IMR-90 (cell line): Measurements from ENCODE around the gene PLXNC1. TPM values are rescaled to one million over a fixed set of nuclear protein-coding genes. Genes with fewer than 3 reads are reported as not detected.

ENCODE experiments used
- ATAC-seq: fragments of 200-7000 bp; cut with Tn5 transposase; 2 replicates; pipeline ENCODE4 v1.9.1; 2020; ENCODE audit warnings: low read depth, mild to moderate bottlenecking, moderate library complexity
- BruUV-seq: library from RNA; stranded (reverse); fragments of 400-500 nt; replicated peaks from 2 replicates; lab custom pipeline; 2021; lab: Mats Ljungman, UMichigan
- CTCF ChIA-PET: fragments of 300-600 bp; formaldehyde crosslinking; extraction: SDS; loops from one replicate; lab custom pipeline; 2021; ENCODE audit warnings: antibody characterized with exemption; lab: Yijun Ruan, JAX
- POLR2A ChIA-PET: fragments of 300-600 bp; sonication (Branson Sonifier 250); formaldehyde crosslinking; loops from one replicate; lab custom pipeline; 2022; ENCODE audit warnings: antibody characterized with exemption; ENCODE audit not compliant: unreplicated experiment; lab: Charles Lee
- DNase-seq: peaks from one replicate; pipeline ENCODE4 v3.0.0; 2013
- H2AFZ ChIP-seq: replicated peaks from 2 replicates; pipeline ENCODE3; 2013; ENCODE audit warnings: low read length, mild to moderate bottlenecking; ENCODE audit not compliant: poor library complexity
- H2AK5ac ChIP-seq: 2 replicates; pipeline ENCODE4 v1.6.1; 2013; ENCODE audit warnings: low read depth, low read length, inconsistent platforms
- H2AK9ac ChIP-seq: replicated peaks from 2 replicates; pipeline ENCODE3; 2013; ENCODE audit warnings: mild to moderate bottlenecking, low read depth, low read length, moderate library complexity; ENCODE audit not compliant: poor library complexity
- H2BK120ac ChIP-seq: 2 replicates; pipeline ENCODE4 v1.6.1; 2013; ENCODE audit warnings: low read depth, low read length, inconsistent platforms
- H2BK15ac ChIP-seq: 3 replicates; pipeline ENCODE4 v1.6.1; 2013; ENCODE audit warnings: low read depth, low read length, inconsistent platforms
- H2BK20ac ChIP-seq: 2 replicates; pipeline ENCODE4 v1.6.1; 2013; ENCODE audit warnings: low read depth, mild to moderate bottlenecking, inconsistent platforms, low read length, moderate library complexity
- H2BK5ac ChIP-seq: 2 replicates; pipeline ENCODE4 v1.6.1; 2013; ENCODE audit warnings: mild to moderate bottlenecking, low read depth, low read length, inconsistent platforms; ENCODE audit not compliant: poor library complexity, severe bottlenecking
- H3K14ac ChIP-seq: replicated peaks from 2 replicates; pipeline ENCODE4 v1.6.1; 2013; ENCODE audit warnings: low read depth, low read length, inconsistent platforms
- H3K18ac ChIP-seq: 2 replicates; pipeline ENCODE4 v1.6.1; 2013; ENCODE audit warnings: low read depth, low read length, control low read depth
- H3K23ac ChIP-seq: 2 replicates; pipeline ENCODE4 v1.6.1; 2013; ENCODE audit warnings: low read depth, low read length, inconsistent platforms
- H3K27ac ChIP-seq: 2 replicates; pipeline ENCODE4 v1.5.1; 2013; ENCODE audit warnings: mild to moderate bottlenecking, control low read depth, low read length; ENCODE audit not compliant: insufficient read depth
- H3K27me3 ChIP-seq: 2 replicates; pipeline ENCODE4 v1.6.1; 2013; ENCODE audit warnings: low read length; ENCODE audit not compliant: control insufficient read depth, insufficient read depth
- H3K36me3 ChIP-seq: 2 replicates; pipeline ENCODE4 v1.6.1; 2013; ENCODE audit warnings: low read length, mixed read lengths; ENCODE audit not compliant: control insufficient read depth, insufficient read depth
- H3K4ac ChIP-seq: 2 replicates; pipeline ENCODE4 v1.6.1; 2013; ENCODE audit warnings: low read depth, low read length, inconsistent platforms
- H3K4me1 ChIP-seq: 2 replicates; pipeline ENCODE4 v1.6.1; 2013; ENCODE audit warnings: low read length, mixed read lengths; ENCODE audit not compliant: control insufficient read depth, insufficient read depth
- H3K4me2 ChIP-seq: 2 replicates; pipeline ENCODE4 v1.6.1; 2013; ENCODE audit warnings: low read depth, mild to moderate bottlenecking, control low read depth, low read length, moderate library complexity
- H3K4me3 ChIP-seq: 2 replicates; pipeline ENCODE4 v1.5.1; 2013; ENCODE audit warnings: low read depth, mild to moderate bottlenecking, control low read depth, low read length, moderate library complexity; ENCODE audit not compliant: insufficient read depth
- H3K56ac ChIP-seq: 2 replicates; pipeline ENCODE4 v1.6.1; 2013; ENCODE audit warnings: low read length, inconsistent platforms; ENCODE audit not compliant: insufficient read depth; ENCODE audit errors: extremely low read depth
- H3K79me1 ChIP-seq, 2 experiments: 2 replicates each; pipeline ENCODE4 v1.6.1; 2013; ENCODE audit warnings: low read length in 2 of 2, inconsistent platforms in 1 of 2, low read depth in 1 of 2
- H3K9ac ChIP-seq: 2 replicates; pipeline ENCODE4 v1.6.1; 2013; ENCODE audit warnings: low read depth, low read length, control low read depth
- H3K9me1 ChIP-seq: 2 replicates; pipeline ENCODE4 v1.6.1; 2013; ENCODE audit warnings: low read length, inconsistent platforms; ENCODE audit not compliant: insufficient read depth
- H3K9me3 ChIP-seq: 2 replicates; pipeline ENCODE4 v1.6.1; 2013; ENCODE audit warnings: low read length; ENCODE audit not compliant: control insufficient read depth, insufficient read depth
- H4K20me1 ChIP-seq: 2 replicates; pipeline ENCODE4 v1.6.1; 2013; ENCODE audit warnings: low read length, inconsistent platforms; ENCODE audit not compliant: insufficient read depth
- H4K5ac ChIP-seq: 2 replicates; pipeline ENCODE4 v1.6.1; 2013; ENCODE audit warnings: mild to moderate bottlenecking, low read depth, low read length, control low read depth
- H4K8ac ChIP-seq, 2 experiments: 2 replicates each; pipeline ENCODE4 v1.6.1; 2013; ENCODE audit warnings: low read depth in 2 of 2, low read length in 2 of 2, control low read depth in 1 of 2, inconsistent platforms in 1 of 2
- H4K91ac ChIP-seq: 2 replicates; pipeline ENCODE4 v1.6.1; 2013; ENCODE audit warnings: low read depth, low read length, inconsistent platforms; ENCODE audit not compliant: insufficient read depth
- BHLHE40 ChIP-seq: fragments of 150-350 bp; IDR thresholded peaks from 2 replicates; pipeline ENCODE4 v1.6.1; 2016; ENCODE audit warnings: mild to moderate bottlenecking, low read depth, low read length
- CEBPB ChIP-seq: IDR thresholded peaks from 2 replicates; pipeline ENCODE4 v1.6.1; 2012; ENCODE audit warnings: low read depth, low read length, improper control_type of control experiment
- CHD1 ChIP-seq: IDR thresholded peaks from 2 replicates; pipeline ENCODE4 v1.6.1; 2012; ENCODE audit warnings: low read depth, low read length, improper control_type of control experiment
- FOS ChIP-seq: fragments of 150-350 bp; IDR thresholded peaks from 2 replicates; pipeline ENCODE4 v1.6.1; 2016; ENCODE audit warnings: low read depth, low read length
- MAFK ChIP-seq: IDR thresholded peaks from 2 replicates; pipeline ENCODE4 v1.6.1; 2012; ENCODE audit warnings: low read depth, low read length, improper control_type of control experiment
- MAZ ChIP-seq: IDR thresholded peaks from 2 replicates; pipeline ENCODE4 v1.6.1; 2012; ENCODE audit warnings: low read depth, mild to moderate bottlenecking, low read length, improper control_type of control experiment, moderate library complexity, borderline replicate concordance
- MXI1 ChIP-seq: IDR thresholded peaks from 2 replicates; pipeline ENCODE4 v1.6.1; 2012; ENCODE audit warnings: low read depth, mild to moderate bottlenecking, low read length, moderate library complexity, borderline replicate concordance
- POLR2A ChIP-seq: IDR thresholded peaks from 2 replicates; pipeline ENCODE4 v1.6.1; 2012; ENCODE audit warnings: mild to moderate bottlenecking, low read depth, low read length
- RAD21 ChIP-seq: IDR thresholded peaks from 2 replicates; pipeline ENCODE4 v1.6.1; 2012; ENCODE audit warnings: low read length, improper control_type of control experiment
- RCOR1 ChIP-seq: IDR thresholded peaks from 2 replicates; pipeline ENCODE4 v1.6.1; 2012; ENCODE audit warnings: mild to moderate bottlenecking, low read length, improper control_type of control experiment; ENCODE audit not compliant: insufficient replicate concordance
- RFX5 ChIP-seq: IDR thresholded peaks from 2 replicates; pipeline ENCODE4 v1.8.0; 2012; ENCODE audit warnings: low read depth, mild to moderate bottlenecking, low read length, moderate library complexity
- SMC3 ChIP-seq: fragments of 150-350 bp; IDR thresholded peaks from 2 replicates; pipeline ENCODE4 v1.6.1; 2016; ENCODE audit warnings: low read depth, mild to moderate bottlenecking, antibody characterized with exemption, low read length, moderate library complexity
- USF2 ChIP-seq: fragments of 150-350 bp; IDR thresholded peaks from 2 replicates; pipeline ENCODE4 v1.6.1; 2017; ENCODE audit warnings: mild to moderate bottlenecking, antibody characterized with exemption, low read length, low read depth
- WGBS, 2 experiments: methylation state at CpG; one replicate each; pipeline versions ENCODE4 v1.1.5 to v1.1.7; 2013; ENCODE audit warnings: missing lambda C conversion rate in 2 of 2; ENCODE audit not compliant: insufficient read length in 1 of 2; ENCODE audit errors: extremely low coverage in 2 of 2; 5-methylcytosine and 5-hydroxymethylcytosine counted together
- dilution Hi-C: fragments of 300-500 bp; cut with HindIII; formaldehyde crosslinking; loops from one replicate; pipeline ENCODE4 v1.14.3; 2018; ENCODE audit warnings: low sequenced_read_pairs; ENCODE audit not compliant: unreplicated experiment
- in situ Hi-C: fragments of 300-500 bp; cut with MboI; formaldehyde crosslinking; loops from 3 replicates; pipeline ENCODE4 v1.14.3; 2019; ENCODE audit warnings: low sequenced_read_pairs, inconsistent platforms, mixed read lengths
- intact Hi-C: fragments of 100-400 bp; cut with micrococcal nuclease; formaldehyde crosslinking; loops from 2 replicates; pipeline ENCODE4 v1.10.0; 2022
- polyA plus RNA-seq, 3 experiments: library from polyadenylated mRNA; depleted of rRNA; stranded (reverse); fragments of >200 nt; gene quantifications; 2 replicates each; pipeline ENCODE4 v1.2.3, GENCODE V29; 2012; ENCODE audit warnings: low replicate concordance in 1 of 3
- total RNA-seq: library from RNA; depleted of rRNA; stranded (reverse); fragments of >200 nt; gene quantifications from 2 replicates; pipeline ENCODE4 v1.2.3, GENCODE V29; 2012
- TF ChIP-seq, protein P1 (sequence below): conservative IDR thresholded peaks from 2 replicates; pipeline ENCODE4 v1.5.1; 2012; ENCODE audit warnings: mild to moderate bottlenecking, low read depth, low read length, improper control_type of control experiment
- TF ChIP-seq, protein P2 (sequence below): fragments of 150-350 bp; IDR thresholded peaks from 2 replicates; pipeline ENCODE4 v1.6.1; 2016; ENCODE audit warnings: low read depth, mild to moderate bottlenecking, low read length, moderate library complexity, borderline replicate concordance

The PLXNC1 gene
- total and polyA plus RNA-seq, 2 of the 4 experiments (the other 2 are of a cell fraction) = 1.0 to 1.6 TPM

- WGBS, 2 experiments = no CpG with 5 or more reads among the region's 5 CpGs
- CTCF ChIA-PET = interaction anchor here (0.6 to 1.3 kb wide), 3 partner anchors 18 to 151 kb away, joined by 3 read pairs; no protein-coding TSS in a partner anchor
- TF ChIP-seq, protein P1, sequence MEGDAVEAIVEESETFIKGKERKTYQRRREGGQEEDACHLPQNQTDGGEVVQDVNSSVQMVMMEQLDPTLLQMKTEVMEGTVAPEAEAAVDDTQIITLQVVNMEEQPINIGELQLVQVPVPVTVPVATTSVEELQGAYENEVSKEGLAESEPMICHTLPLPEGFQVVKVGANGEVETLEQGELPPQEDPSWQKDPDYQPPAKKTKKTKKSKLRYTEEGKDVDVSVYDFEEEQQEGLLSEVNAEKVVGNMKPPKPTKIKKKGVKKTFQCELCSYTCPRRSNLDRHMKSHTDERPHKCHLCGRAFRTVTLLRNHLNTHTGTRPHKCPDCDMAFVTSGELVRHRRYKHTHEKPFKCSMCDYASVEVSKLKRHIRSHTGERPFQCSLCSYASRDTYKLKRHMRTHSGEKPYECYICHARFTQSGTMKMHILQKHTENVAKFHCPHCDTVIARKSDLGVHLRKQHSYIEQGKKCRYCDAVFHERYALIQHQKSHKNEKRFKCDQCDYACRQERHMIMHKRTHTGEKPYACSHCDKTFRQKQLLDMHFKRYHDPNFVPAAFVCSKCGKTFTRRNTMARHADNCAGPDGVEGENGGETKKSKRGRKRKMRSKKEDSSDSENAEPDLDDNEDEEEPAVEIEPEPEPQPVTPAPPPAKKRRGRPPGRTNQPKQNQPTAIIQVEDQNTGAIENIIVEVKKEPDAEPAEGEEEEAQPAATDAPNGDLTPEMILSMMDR = no peak
- TF ChIP-seq, protein P2, sequence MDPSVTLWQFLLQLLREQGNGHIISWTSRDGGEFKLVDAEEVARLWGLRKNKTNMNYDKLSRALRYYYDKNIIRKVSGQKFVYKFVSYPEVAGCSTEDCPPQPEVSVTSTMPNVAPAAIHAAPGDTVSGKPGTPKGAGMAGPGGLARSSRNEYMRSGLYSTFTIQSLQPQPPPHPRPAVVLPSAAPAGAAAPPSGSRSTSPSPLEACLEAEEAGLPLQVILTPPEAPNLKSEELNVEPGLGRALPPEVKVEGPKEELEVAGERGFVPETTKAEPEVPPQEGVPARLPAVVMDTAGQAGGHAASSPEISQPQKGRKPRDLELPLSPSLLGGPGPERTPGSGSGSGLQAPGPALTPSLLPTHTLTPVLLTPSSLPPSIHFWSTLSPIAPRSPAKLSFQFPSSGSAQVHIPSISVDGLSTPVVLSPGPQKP = no peak
- TF ChIP-seq MAZ = no peak
- no peak for TF ChIP-seq CEBPB
- no peak for TF ChIP-seq RFX5
- no peak for TF ChIP-seq RAD21
- TF ChIP-seq RCOR1 = no peak
- TF ChIP-seq USF2 = no peak
- no peak for TF ChIP-seq FOS
- TF ChIP-seq MAFK = no peak
- no peak for TF ChIP-seq MXI1
- TF ChIP-seq CHD1 = no peak
- TF ChIP-seq SMC3 = no peak
- TF ChIP-seq POLR2A = no peak
- no peak for TF ChIP-seq BHLHE40
These were observed 4.1 kb downstream of the PLXNC1 start for GRCh38 chr12:94152292-94153078.

More at GRCh38 chr12:94152292-94153078, 4.1 kb downstream of the PLXNC1 start:
- Histone ChIP-seq H2BK5ac (no peak overlapping the region), H4K91ac (no peak overlapping the region), H3K27ac (no peak overlapping the region), H4K5ac (no peak overlapping the region), H3K18ac (no peak overlapping the region), H3K27me3 (peaks cover 85% of the 10 kb centered on the region), H3K56ac (no peak overlapping the region), H3K4ac (no peak overlapping the region), H3K9ac (no peak overlapping the region), H4K8ac (no peak overlapping the region), H2AK5ac (no peak overlapping the region), H3K9me3 (no peaks in the 10 kb centered on the region), H4K20me1 (no peaks in the 10 kb centered on the region), H3K4me3 (no peak overlapping the region), H3K14ac (no peak overlapping the region), H2AK9ac (no peak overlapping the region), H3K4me2 (no peak overlapping the region), H2BK20ac (no peak overlapping the region), H2AFZ (no peak overlapping the region), H3K4me1 (no peaks in the 10 kb centered on the region; the same call in 1 of the 2 replicates), H2BK120ac (no peak overlapping the region), H3K36me3 (no peaks in the 10 kb centered on the region), H3K79me1 (no peaks in the 10 kb centered on the region), H3K9me1 (no peaks in the 10 kb centered on the region), H2BK15ac (no peak overlapping the region), H3K23ac (no peak overlapping the region)
- no TSS peak for BruUV-seq
- intact Hi-C loops (no loop called here), dilution Hi-C loops (no loop called here), in situ Hi-C loops (no loop called here)
- POLR2A ChIA-PET = no interaction called here
- DNase-seq (no peak), ATAC-seq (no peak)
